Measurements from ENCODE around the gene TMEM145. TPM values are rescaled to one million over a fixed set of nuclear protein-coding genes. Genes with fewer than 3 reads are reported as not detected.

The TMEM145 gene
- polyA plus RNA-seq, 1 donor (not counting 4 experiments of a cell fraction or from before 2014, with no cell fraction given), result not detected

GRCh38 chr19:42303101-42303464, 10.0 kb upstream of the TMEM145 start:
- H2AFZ ChIP-seq (ENCODE audit: control insufficient read depth, low read length), result peak overlapping the region; percentile 56
- no peaks in the 10 kb centered on the region for H3K9me3 ChIP-seq (ENCODE audit: control insufficient read depth, low read depth, low read length)
- TF ChIP-seq CTCF (optimal IDR thresholded peaks at IDR 0.05 in 1 of 3, IDR thresholded peaks at IDR 0.05 in 1 of 3, conservative IDR thresholded peaks at IDR 0.05 in 1 of 3; ENCODE audit: extremely low read depth in 1 of 3, insufficient read depth in 2 of 3, low read length in 3 of 3), result no peak
- TF ChIP-seq EZH2 (IDR thresholded peaks at IDR 0.05; ENCODE audit: low read length), result no peak
- no peaks in the 10 kb centered on the region for H3K9me1 ChIP-seq (ENCODE audit: control insufficient read depth, extremely low read depth, insufficient read depth, low read length)
- no peaks in the 10 kb centered on the region for H4K20me1 ChIP-seq (ENCODE audit: control insufficient read depth, extremely low read depth, insufficient read depth, low read length)
- H3K4me3 ChIP-seq (ENCODE audit: control insufficient read depth in 2 of 3, extremely low read depth in 1 of 3, insufficient read depth in 2 of 3, low read depth in 1 of 3, low read length in 3 of 3), result peak overlapping the region in 2 of 3 experiments; percentile 17 to 45
- H3K36me3 ChIP-seq (ENCODE audit: control insufficient read depth in 2 of 2, extremely low read depth in 1 of 2, insufficient read depth in 2 of 2, low read length in 2 of 2), result peaks cover 0 to 3% of the 10 kb centered on the region in 2 experiments
- no peaks in the 10 kb centered on the region for H3K79me2 ChIP-seq (ENCODE audit: control insufficient read depth, insufficient read depth, low read length)
- FAIRE-seq (no peak), DNase-seq (ENCODE audit: low read depth, low spot score) (no peak)
- H3K4me2 ChIP-seq (ENCODE audit: control insufficient read depth, extremely low read depth, insufficient read depth, low read depth, low read length), result peak overlapping the region; percentile 70
- H3K27me3 ChIP-seq (ENCODE audit: control insufficient read depth, extremely low read depth, insufficient read depth, low read length), result no peaks in the 10 kb centered on the region
- H3K27ac ChIP-seq (ENCODE audit: control insufficient read depth, insufficient read depth, low read length), result no peak overlapping the region
- H3K4me1 ChIP-seq (ENCODE audit: control insufficient read depth, extremely low read depth, insufficient read depth, low read length), result peaks cover 7% of the 10 kb centered on the region
- peak overlapping the region; percentile 71 for H3K9ac ChIP-seq (ENCODE audit: control insufficient read depth, extremely low read depth, insufficient read depth, low read length)
- dilution Hi-C loops (cut with MboI; ENCODE audit: extremely low pct_ligation_motif_present, low sequenced_read_pairs), result no loop called here

GRCh38 chr19:42303876-42304275, 9.2 kb upstream of the TMEM145 start:
- H2AFZ ChIP-seq (ENCODE audit: control insufficient read depth, low read length), result no peak overlapping the region
- dilution Hi-C loops (cut with MboI; ENCODE audit: extremely low pct_ligation_motif_present, low sequenced_read_pairs), result no loop called here

More at GRCh38 chr19:42303876-42304275, 9.2 kb upstream of the TMEM145 start:
- TF ChIP-seq EZH2 (IDR thresholded peaks at IDR 0.05; ENCODE audit: low read length) (no peak), CTCF (optimal IDR thresholded peaks at IDR 0.05 in 1 of 3, IDR thresholded peaks at IDR 0.05 in 1 of 3, conservative IDR thresholded peaks at IDR 0.05 in 1 of 3; ENCODE audit: extremely low read depth in 1 of 3, insufficient read depth in 2 of 3, low read length in 3 of 3) (no peak)
- H3K36me3 ChIP-seq (ENCODE audit: control insufficient read depth in 2 of 2, extremely low read depth in 1 of 2, insufficient read depth in 2 of 2, low read length in 2 of 2), result peaks cover 0 to 3% of the 10 kb centered on the region in 2 experiments
- H3K27me3 ChIP-seq (ENCODE audit: control insufficient read depth, extremely low read depth, insufficient read depth, low read length), result no peaks in the 10 kb centered on the region
- no peaks in the 10 kb centered on the region for H3K9me1 ChIP-seq (ENCODE audit: control insufficient read depth, extremely low read depth, insufficient read depth, low read length)
- H3K27ac ChIP-seq (ENCODE audit: control insufficient read depth, insufficient read depth, low read length), result no peak overlapping the region
- no peaks in the 10 kb centered on the region for H3K79me2 ChIP-seq (ENCODE audit: control insufficient read depth, insufficient read depth, low read length)
- H3K4me3 ChIP-seq (ENCODE audit: control insufficient read depth in 2 of 3, extremely low read depth in 1 of 3, insufficient read depth in 2 of 3, low read depth in 1 of 3, low read length in 3 of 3), result no peak overlapping the region
- H3K4me1 ChIP-seq (ENCODE audit: control insufficient read depth, extremely low read depth, insufficient read depth, low read length), result peaks cover 7% of the 10 kb centered on the region
- no peaks in the 10 kb centered on the region for H3K9me3 ChIP-seq (ENCODE audit: control insufficient read depth, low read depth, low read length)
- no peak overlapping the region for H3K9ac ChIP-seq (ENCODE audit: control insufficient read depth, extremely low read depth, insufficient read depth, low read length)
- DNase-seq (ENCODE audit: low read depth, low spot score), result no peak
- H3K4me2 ChIP-seq (ENCODE audit: control insufficient read depth, extremely low read depth, insufficient read depth, low read depth, low read length), result no peak overlapping the region
- FAIRE-seq, result no peak
- no peaks in the 10 kb centered on the region for H4K20me1 ChIP-seq (ENCODE audit: control insufficient read depth, extremely low read depth, insufficient read depth, low read length)

All from keratinocyte (primary cell).